ENCODE measurements around the gene ZNF22. TPM values are rescaled to one million over a fixed set of nuclear protein-coding genes. Genes with fewer than 3 reads are reported as not detected.

ZNF22 gene
- polyA plus RNA-seq, 6 donors from 2014 or later: 52.9 to 73.2 (median 61.9) TPM

DNA sequence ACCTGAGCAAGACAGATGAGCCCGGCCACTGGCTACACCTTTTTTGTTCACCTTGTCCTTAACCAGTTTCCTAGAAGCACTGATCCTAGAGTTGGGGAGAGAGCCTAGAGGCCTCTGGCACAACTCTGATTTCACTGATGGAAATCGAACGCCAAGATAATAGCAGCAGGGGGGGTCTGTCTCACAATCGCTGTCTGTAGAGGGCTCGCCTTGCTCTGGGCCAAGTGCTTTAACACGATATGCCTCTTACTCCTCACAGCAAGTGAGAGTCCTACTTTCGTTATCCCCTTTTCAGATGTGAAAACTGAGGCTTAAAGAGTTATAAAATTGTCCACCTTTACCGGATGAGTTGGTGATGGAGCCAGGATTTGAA lies 40.6 kb upstream of the ZNF22 start:
- Mint-ChIP-seq H3K9me3 (peaks cover 0 to 4% (median 0%) of the 10 kb centered on the region in 7 donors), H3K27me3 (peaks cover 0 to 15% (median 9%) of the 10 kb centered on the region in 3 donors), H3K4me1 (peaks cover 38 to 70% (median 50%) of the 10 kb centered on the region in 3 donors), H3K27ac (peak overlapping the region in 1 of 6 donors; percentile 50), H3K4me3 (peak overlapping the region in 7 of 8 donors; percentile 76 to 93 (median 86)), H3K36me3 (peaks cover 8 to 10% of the 10 kb centered on the region in 2 donors)
- no peak for ATAC-seq (ENCODE audit: low read depth in 2 of 2)
- DNase-seq: no peak

DNA sequence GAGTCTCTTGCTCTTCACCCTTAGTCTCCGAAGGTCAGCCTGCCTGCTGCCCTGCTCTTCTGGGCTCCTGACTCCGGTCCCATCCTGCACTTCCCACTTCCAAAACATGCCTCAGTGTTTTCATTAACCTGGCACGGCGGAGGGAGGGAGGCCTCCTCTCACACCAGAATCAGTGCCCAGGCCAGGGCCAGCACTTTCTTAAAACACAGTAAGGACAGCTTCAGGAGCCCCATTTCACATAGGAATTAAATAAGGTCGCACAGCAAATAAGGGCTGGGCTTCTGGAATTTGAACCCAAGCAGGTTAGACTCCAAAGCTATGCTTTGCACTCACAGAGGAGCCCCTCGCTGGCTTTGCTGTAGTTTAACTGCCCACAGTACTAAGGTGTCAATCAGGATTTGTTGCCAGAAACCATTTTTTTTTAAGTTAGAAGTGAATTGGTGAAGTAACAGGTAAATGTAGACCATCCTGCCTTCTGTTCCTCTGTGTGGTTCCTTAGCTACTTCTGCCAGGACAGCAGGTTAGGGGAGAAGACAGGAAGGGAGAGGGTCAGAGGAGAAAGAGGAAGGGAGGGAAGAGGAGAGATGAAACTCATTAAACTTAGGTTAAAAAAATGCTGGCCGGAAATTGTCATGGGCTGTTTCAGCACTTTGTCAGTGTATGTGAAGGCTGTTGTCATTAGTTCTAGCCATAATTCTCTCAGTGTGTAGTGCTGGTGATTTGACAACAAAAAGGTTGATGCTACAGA lies 40.1 kb upstream of the ZNF22 start:
- H3K4me3 Mint-ChIP-seq: peak overlapping the region in 7 of 8 donors; percentile 4 to 93 (median 81)
- peaks cover 40 to 74% (median 52%) of the 10 kb centered on the region in 3 donors for H3K4me1 Mint-ChIP-seq
- H3K9me3 Mint-ChIP-seq: peaks cover 0 to 4% (median 0%) of the 10 kb centered on the region in 7 donors
- peaks cover 6 to 10% of the 10 kb centered on the region in 2 donors for H3K36me3 Mint-ChIP-seq
- no peak for DNase-seq
- peak overlapping the region in 3 of 6 donors; percentile 50 to 90 (median 85) for H3K27ac Mint-ChIP-seq
- no peak for ATAC-seq (ENCODE audit: low read depth in 2 of 2)
- H3K27me3 Mint-ChIP-seq: peaks cover 0 to 15% (median 9%) of the 10 kb centered on the region in 3 donors

DNA sequence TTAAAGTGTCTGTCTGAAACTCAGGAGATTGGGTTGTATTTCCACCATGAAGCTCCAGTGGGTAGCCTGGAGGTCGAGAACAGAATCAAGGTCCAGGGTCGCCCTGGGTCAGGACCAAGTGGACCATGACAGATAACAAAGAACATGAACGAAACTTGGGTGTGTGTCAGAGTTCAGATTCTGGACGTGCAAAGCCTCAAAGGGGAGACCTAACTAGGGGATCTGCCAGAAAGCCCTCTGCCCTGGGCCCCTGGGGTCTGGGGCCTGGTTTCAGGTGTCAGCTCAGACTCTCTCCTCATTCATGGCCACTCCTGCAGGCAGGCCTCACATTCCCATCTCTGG lies 39.5 kb upstream of the ZNF22 start:
- H3K27me3 Mint-ChIP-seq: peaks cover 0 to 15% (median 9%) of the 10 kb centered on the region in 3 donors
- no peak overlapping the region for H3K27ac Mint-ChIP-seq
- ATAC-seq (ENCODE audit: low read depth in 2 of 2): no peak
- peaks cover under 1 to 5% of the 10 kb centered on the region in 2 donors for H3K36me3 Mint-ChIP-seq
- peak overlapping the region in 6 of 8 donors; percentile 9 to 93 (median 58) for H3K4me3 Mint-ChIP-seq
- H3K4me1 Mint-ChIP-seq: peaks cover 46 to 74% (median 57%) of the 10 kb centered on the region in 3 donors
- peaks cover 0 to 3% (median 0%) of the 10 kb centered on the region in 7 donors for H3K9me3 Mint-ChIP-seq
- DNase-seq: no peak

DNA sequence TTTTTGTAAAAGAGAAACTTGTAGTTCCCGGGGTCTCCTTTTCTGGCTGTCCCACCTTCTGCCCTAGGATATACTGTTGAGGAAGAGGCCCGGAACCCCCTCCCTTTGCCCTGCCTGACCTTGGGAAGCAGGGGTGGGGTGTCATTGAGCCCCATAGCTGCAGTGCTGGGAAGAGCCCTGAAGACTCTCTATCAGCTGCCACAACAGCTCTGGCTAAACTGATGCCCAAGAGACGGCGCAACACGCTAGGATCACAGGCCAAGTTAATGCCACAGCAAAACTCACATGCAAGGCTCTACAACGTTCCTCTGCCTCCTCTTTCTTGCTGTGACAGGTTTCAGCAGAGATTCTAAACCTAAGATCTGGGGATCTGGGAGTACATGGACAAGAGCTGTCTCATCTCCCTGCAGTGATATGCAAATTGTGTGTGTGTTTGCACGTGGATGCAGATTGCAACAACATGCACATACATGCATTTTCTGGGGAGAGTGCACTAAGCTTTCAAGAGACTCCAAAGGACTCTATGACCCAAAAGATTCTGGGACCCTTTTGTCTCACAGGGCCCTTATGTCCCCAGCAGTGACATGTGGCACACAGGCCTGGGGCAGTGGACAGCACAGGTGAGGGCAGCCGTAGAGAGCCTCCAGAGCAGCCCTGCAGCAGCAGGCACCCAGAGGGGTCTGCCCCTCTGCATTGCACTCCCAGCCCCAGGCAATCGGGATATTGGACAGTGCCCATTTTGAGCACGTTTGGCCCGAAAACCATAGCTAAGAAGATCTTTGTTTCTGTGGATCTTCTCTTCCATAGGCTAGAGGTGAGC lies 38.6 kb upstream of the ZNF22 start:
- Mint-ChIP-seq H3K36me3 (no peaks in the 10 kb centered on the region), H3K9me3 (no peaks in the 10 kb centered on the region), H3K4me1 (peaks cover 48 to 71% (median 59%) of the 10 kb centered on the region in 3 donors), H3K27me3 (peaks cover 0 to 15% (median 9%) of the 10 kb centered on the region in 3 donors), H3K4me3 (peak overlapping the region in 7 of 8 donors; percentile 5 to 71 (median 48)), H3K27ac (no peak overlapping the region)
- ATAC-seq (ENCODE audit: low read depth in 2 of 2): no peak
- DNase-seq: no peak

DNA sequence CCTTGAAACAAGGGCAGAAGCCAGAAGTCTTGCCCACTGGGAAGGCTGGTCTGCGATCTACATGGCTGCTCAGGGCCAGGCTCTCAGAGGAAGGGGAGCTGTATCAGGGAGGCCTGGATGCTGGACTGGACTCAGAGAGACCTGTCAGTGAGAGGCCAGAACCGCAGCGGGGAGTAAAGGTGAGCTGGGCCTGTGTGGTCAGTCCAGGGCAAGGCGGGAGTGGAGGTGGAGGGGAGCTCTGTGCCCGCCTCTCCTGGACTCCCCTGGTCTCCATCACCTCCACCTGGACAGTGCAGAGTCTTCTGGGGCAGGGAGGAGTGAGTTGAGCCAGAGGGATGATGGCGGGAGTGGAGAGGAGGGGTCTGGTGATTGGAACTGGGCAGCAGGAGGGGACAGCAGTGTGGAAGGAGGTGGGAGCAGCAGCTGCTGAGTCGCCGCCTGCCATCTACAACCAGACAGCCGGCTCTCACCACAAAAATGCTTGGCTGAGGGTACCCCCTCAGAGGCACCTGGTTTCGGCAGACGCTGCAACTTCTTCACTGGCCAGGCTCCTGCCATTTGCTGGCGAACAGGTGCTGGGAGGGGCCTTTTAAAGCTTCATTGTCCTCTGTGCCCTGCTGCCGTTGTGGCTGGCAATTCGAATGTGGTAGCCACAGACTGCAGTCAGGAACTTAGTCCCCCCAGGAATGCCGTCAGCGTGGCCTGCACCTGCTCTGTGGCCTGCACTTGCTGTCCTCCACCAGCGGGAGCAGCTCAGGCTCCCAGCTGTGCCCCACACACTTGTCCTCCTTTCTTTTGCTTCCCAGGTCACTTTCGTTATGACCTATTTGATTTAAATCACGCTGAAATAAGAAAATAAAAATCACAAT lies 37.6 kb upstream of the ZNF22 start:
- peak in 1 of 2 donors; percentile 9 for ATAC-seq (ENCODE audit: low read depth in 2 of 2)
- H3K4me1 Mint-ChIP-seq: peaks cover 47 to 72% (median 65%) of the 10 kb centered on the region in 3 donors
- peak overlapping the region in 6 of 8 donors; percentile 19 to 77 (median 40) for H3K4me3 Mint-ChIP-seq
- peaks cover 0 to 15% (median 9%) of the 10 kb centered on the region in 3 donors for H3K27me3 Mint-ChIP-seq
- peak overlapping the region in 2 of 6 donors; percentile 37 to 66 for H3K27ac Mint-ChIP-seq
- DNase-seq: no peak
- H3K36me3 Mint-ChIP-seq: no peaks in the 10 kb centered on the region
- H3K9me3 Mint-ChIP-seq: no peaks in the 10 kb centered on the region

DNA sequence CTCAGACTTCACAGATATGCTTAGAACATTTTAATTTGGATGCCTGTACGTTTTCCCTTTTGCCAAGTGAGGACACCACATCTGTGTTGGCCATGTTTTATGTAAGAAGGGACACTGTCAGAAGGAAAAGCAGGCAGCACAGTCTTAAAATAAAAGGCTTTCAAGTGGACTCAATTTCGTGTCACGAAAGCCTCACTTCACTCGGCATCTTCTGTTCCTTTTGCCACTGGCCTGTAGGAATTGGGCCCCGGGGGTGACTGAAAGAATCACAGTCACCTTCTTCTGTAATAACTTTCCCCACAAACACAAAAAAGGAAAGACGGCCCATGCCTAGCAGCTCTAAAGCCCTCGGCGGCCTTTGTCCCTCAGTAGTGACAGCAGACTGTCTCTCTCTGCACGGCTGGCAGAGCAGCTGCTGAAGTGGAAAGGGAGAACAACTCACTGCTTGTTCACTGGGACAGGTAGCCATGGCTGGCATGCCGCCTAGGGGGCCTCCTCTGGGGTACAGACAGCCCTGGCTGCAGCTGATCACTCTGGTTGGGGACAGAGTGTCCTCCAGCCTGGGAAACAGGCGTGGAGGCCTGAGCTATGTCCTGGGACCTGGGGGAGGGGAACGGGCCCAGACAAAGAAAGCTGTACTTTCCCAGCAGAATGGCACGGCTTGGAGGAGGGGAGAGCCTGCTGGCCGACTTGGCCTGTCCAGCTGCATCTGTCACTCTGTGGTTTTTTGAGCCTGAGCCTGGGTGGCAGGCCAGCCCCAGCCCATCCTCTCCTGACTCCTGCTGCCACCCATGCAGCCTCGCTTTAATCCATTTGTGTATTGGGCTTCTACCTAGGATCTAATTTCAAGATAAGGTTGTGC lies 36.7 kb upstream of the ZNF22 start:
- ATAC-seq (ENCODE audit: low read depth in 2 of 2) (no peak), DNase-seq (no peak)
- H3K4me3 Mint-ChIP-seq: peak overlapping the region in 4 of 8 donors; percentile 19 to 53 (median 40)
- peak overlapping the region in 1 of 6 donors; percentile 12 for H3K27ac Mint-ChIP-seq
- no peaks in the 10 kb centered on the region for H3K36me3 Mint-ChIP-seq
- H3K27me3 Mint-ChIP-seq: peaks cover 0 to 15% (median 9%) of the 10 kb centered on the region in 3 donors
- peaks cover 0 to 1% (median 0%) of the 10 kb centered on the region in 7 donors for H3K9me3 Mint-ChIP-seq
- H3K4me1 Mint-ChIP-seq: peaks cover 46 to 72% (median 65%) of the 10 kb centered on the region in 3 donors

DNA sequence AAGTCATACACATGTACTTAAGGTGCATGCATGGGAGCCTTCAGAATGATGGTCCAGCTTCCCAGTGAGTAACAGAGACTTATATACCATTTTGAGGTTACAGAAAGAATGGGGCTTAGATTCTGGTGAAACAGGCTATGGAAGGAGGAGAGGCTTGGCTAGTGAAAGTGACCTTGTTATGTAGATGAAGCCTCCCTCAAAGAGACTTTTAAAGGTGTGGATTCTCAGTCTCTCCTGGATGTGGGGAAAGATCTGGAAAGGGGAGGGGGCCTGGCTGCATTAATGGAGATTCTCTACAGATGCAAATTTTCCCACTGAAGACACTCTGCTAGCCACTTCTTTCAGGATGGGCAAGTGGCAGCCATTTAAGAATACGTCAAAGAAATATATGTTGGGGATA lies 35.6 kb upstream of the ZNF22 start:
- peaks cover 0 to 1% (median 0%) of the 10 kb centered on the region in 7 donors for H3K9me3 Mint-ChIP-seq
- DNase-seq: no peak
- no peak for ATAC-seq (ENCODE audit: low read depth in 2 of 2)
- peaks cover 0 to 15% (median 9%) of the 10 kb centered on the region in 3 donors for H3K27me3 Mint-ChIP-seq
- H3K4me3 Mint-ChIP-seq: peak overlapping the region in 1 of 8 donors; percentile 11
- peaks cover 47 to 73% (median 64%) of the 10 kb centered on the region in 3 donors for H3K4me1 Mint-ChIP-seq
- no peaks in the 10 kb centered on the region for H3K36me3 Mint-ChIP-seq
- H3K27ac Mint-ChIP-seq: peak overlapping the region in 1 of 6 donors; percentile 29

DNA sequence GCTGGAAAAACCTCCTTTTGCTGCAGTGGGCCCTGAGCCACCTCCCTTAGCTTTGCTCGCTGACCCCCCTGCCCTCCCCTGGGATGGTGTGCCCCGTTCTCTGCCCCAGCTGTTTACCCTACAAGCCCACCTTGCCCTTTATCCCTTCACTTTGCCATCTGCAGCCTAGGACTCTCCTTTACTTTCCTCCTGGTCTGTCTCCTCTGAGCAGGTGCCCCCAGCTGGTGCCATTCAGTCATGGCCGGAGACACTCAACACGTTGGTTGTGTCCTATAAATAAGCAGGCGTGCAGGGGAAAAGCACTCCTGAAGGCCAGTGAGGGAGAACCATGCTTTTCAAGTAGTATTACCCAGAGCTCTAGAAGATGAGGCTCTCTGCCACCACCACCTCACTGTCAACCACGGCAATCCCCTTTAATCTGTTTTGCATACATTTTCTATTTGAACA lies 35.0 kb upstream of the ZNF22 start:
- peak overlapping the region in 1 of 6 donors; percentile 29 for H3K27ac Mint-ChIP-seq
- peaks cover 0 to 1% (median 0%) of the 10 kb centered on the region in 7 donors for H3K9me3 Mint-ChIP-seq
- H3K4me1 Mint-ChIP-seq: peaks cover 46 to 69% (median 60%) of the 10 kb centered on the region in 3 donors
- no peak for ATAC-seq (ENCODE audit: low read depth in 2 of 2)
- no peaks in the 10 kb centered on the region for H3K36me3 Mint-ChIP-seq
- H3K4me3 Mint-ChIP-seq: peak overlapping the region in 1 of 8 donors; percentile 63
- peaks cover 0 to 15% (median 9%) of the 10 kb centered on the region in 3 donors for H3K27me3 Mint-ChIP-seq
- no peak for DNase-seq

DNA sequence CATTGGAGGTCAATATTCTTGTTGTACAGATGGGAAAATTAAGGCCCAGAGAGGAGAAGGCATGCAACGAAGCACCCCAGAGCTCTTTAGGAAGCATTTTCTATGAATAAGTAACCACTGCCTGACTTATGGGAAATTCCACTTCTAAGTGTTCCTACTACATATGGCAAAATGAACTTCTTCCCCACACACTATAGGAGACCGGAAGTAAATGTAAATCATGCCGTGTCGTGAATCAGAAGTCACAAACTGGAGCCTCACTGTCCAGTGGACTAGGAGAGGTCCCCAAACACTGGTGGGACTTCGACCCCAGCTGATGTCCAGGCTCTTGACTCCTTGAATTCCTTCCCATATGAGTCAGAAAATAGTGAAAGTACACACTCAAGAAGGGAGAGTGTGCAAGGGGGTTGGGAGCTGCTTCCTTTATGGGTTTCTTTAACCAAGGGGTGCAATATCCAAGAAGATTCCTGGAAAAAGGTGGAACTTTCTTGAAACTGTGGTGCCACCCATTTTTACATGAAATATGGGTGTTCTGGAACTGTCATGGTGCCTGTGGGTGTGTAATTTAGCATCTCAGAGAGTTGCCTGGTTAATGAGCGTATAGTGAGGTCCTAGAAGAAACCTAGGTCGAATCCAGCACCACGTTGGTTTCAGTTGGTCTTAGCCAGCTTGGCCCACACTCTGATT lies 34.5 kb upstream of the ZNF22 start:
- DNase-seq (no peak), ATAC-seq (ENCODE audit: low read depth in 2 of 2) (no peak)
- H3K36me3 Mint-ChIP-seq: no peaks in the 10 kb centered on the region
- peak overlapping the region in 1 of 6 donors; percentile 29 for H3K27ac Mint-ChIP-seq
- H3K4me3 Mint-ChIP-seq: no peak overlapping the region
- H3K27me3 Mint-ChIP-seq: peaks cover 0 to 15% (median 9%) of the 10 kb centered on the region in 3 donors
- H3K4me1 Mint-ChIP-seq: peaks cover 42 to 64% (median 56%) of the 10 kb centered on the region in 3 donors
- H3K9me3 Mint-ChIP-seq: peaks cover 0 to 1% (median 0%) of the 10 kb centered on the region in 7 donors

DNA sequence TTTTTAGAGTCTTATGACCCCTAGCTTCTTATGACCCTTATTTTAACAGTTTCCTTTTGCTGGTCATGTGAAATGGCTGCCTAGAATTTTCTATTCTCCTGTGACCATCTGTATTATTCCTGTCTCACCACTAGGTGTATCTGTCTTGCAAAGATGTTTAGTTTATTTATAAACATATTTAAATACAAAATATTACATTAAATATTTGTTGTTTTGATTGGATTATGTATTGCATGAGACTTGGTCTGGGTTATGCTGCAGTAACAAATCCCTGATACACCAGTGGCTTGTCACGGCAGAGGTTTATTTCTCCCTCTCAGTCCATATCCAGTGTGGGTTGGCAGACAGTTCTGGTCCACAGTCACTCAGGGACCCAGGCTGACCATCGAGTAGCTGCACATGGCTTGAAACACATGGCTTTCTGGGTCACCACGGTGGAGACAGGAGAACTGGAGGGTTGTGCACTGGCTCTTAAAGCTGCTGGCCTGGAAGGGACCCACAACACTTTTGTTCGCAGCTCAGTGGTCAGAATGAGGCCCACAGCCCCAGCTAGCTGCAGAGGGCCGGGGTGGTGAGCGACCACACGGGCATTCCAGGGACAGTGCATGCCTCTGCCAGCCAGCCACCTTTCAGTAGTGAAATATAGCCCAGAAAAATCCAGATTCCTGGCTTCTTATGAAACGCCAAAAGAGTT lies 33.8 kb upstream of the ZNF22 start:
- ATAC-seq (ENCODE audit: low read depth in 2 of 2) (no peak), DNase-seq (no peak)
- Mint-ChIP-seq H3K36me3 (no peaks in the 10 kb centered on the region), H3K27ac (no peak overlapping the region), H3K27me3 (peaks cover 0 to 15% (median 9%) of the 10 kb centered on the region in 3 donors), H3K9me3 (peaks cover 0 to 1% (median 0%) of the 10 kb centered on the region in 7 donors), H3K4me3 (no peak overlapping the region), H3K4me1 (peaks cover 42 to 64% (median 58%) of the 10 kb centered on the region in 3 donors)

DNA sequence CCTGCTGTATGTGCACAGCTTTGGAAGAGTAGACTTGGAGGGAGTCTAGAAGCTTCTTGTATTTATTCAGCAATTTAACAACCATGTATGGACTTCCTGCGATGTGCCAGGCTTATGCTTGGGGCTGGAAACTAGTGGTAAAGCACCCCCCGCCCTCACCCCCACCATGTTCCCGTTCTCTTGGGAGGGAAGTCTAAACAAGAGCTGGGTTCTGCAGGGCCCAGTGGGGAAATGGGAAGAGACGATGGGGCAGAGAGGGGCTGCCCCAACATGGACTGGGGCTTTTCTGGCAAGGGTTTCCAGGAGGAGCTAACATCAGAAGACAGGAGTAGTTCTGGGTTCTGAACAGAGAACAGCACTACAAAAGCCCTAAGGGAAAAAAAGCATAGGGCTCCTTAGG lies 33.1 kb upstream of the ZNF22 start:
- Mint-ChIP-seq H3K4me3 (peak overlapping the region in 1 of 8 donors; percentile 30), H3K27me3 (peaks cover 0 to 11% (median 5%) of the 10 kb centered on the region in 3 donors), H3K36me3 (no peaks in the 10 kb centered on the region), H3K9me3 (peaks cover 0 to 1% (median 0%) of the 10 kb centered on the region in 7 donors), H3K4me1 (peaks cover 41 to 60% (median 56%) of the 10 kb centered on the region in 3 donors), H3K27ac (no peak overlapping the region)
- ATAC-seq (ENCODE audit: low read depth in 2 of 2) (no peak), DNase-seq (no peak)
